Measurements from ENCODE around the gene ACAP2.
"Not testable (repeated sequence)": the region's sequence is repeated elsewhere in the genome, so short reads cannot be mapped to it uniquely, and the experiment has no call there.

ACAP2 gene

DNA sequence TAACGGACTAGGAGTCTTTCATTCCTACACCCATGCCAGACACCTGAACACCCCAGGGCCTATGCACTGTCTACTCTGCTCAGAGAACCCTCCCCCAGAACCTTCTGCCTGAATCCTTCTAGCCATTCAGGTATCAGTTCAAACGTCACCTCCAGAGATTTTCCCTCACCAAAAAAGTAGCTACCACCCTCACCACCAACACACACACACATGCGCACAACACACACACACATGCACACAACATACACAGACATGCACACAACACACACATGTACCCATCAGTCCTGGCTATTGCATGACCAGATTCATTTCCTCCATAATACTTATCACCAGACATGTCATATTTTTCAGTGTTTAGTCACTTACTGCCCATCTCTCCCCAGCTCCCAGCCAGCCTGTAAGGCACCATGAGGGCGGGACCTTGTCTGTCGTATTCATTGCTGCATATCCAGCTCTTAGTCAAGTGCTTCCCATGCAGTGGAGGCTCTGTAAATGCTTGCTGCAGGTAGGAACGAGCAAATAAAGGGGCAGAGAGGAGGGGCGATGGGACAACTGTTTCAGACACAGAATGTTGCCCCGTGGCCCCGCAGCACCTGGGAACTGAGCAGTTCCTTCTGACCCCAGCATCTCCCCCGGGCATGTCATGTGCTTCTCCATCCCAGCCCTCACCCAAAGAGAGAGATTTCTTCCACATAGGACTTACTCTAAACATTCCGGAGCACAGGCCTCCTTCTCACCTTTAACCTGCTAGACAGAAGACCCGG is 201.0 kb downstream of the ACAP2 start:
- DNase-seq (ENCODE audit: low read depth): no peak

DNA sequence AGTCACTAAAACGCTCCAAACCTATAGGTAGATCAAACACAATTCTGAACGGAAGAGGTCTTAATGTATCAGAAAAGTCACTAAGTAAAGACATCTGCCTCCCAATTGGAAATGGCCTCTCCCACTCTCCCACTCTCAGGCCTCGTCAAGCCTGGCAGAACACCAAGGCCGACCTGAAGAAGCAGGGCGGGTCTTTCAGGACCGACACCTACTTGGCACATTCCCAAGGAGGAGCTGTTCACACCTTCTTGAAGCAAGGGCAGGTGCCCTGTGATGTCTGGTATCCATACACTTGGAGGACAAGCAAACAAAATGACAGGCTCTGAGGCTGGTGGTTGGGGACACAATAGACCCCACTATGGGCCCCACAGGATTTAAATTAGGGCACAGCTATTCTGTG is 201.9 kb downstream of the ACAP2 start:
- no peak for DNase-seq (ENCODE audit: low read depth)

DNA sequence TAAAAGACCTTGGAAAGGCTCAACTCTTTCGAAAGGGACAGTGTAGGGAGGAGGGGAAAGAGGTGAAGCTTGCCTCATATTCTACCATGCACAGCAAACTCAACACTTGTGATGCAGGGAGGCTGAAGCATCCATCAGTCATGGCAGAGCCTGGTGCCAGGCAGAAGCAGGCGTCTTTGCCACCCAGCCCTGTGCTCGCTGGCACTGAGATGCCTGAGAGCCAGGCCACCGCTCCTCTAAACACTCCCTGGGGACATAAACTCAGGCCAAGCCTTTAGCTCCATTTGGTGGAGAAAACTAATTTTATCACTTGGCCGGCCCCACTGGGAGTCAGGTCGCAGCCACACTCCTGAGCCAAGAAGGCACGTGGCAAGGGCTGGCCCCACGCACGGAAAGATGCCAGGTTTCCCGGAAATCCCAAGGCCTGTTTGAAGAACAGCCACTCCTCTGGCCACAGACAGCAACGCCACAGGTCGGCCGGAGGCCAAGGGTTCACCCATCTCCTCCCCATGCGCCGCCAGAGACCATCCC is 202.6 kb downstream of the ACAP2 start:
- DNase-seq (ENCODE audit: low read depth): no peak

DNA sequence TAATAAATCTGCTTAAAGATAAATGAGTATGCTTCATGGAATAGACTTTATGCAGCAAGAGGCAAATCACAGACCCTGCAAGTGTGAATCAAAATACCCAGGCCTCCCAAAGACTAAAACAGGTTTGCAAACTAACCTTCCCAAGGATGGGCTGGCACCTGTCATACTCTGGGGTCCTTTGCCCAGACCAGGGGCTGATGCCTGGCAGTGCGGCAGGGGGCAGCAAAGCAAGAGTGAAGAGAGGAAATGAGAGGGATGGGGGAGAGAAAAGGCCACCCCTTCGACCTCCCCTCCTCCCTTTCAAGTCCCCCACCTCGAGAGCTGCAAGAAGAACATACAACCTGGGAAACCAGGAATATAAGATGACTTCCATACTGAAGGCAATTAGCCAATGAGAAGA is 203.7 kb downstream of the ACAP2 start:
- DNase-seq (ENCODE audit: low read depth): no peak

DNA sequence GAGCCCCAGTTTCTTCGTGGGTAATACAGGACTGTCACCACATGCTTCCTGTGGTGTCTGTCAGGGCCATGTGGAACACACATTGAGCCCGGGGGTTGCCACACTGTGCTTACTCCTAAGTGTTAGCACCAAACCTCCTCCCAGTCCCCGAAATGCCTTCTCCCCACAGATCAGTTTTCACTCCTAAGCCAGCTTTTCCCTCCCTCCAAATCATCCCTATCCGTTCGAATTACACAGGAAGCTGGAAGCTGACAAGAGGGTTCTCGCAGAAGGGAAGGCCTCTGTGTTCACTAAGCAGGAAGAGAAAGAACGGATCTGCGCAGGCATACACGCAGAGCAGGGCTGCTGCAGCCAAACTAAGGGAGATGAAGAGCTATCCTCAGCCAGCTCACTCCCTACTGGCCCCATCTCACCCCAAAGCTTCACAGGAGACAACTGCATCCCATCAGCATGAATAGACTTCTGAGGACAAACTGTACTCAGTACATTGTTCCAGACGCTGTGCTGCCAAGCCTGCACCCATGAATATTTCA is 204.2 kb downstream of the ACAP2 start:
- no peak for DNase-seq (ENCODE audit: low read depth)

DNA sequence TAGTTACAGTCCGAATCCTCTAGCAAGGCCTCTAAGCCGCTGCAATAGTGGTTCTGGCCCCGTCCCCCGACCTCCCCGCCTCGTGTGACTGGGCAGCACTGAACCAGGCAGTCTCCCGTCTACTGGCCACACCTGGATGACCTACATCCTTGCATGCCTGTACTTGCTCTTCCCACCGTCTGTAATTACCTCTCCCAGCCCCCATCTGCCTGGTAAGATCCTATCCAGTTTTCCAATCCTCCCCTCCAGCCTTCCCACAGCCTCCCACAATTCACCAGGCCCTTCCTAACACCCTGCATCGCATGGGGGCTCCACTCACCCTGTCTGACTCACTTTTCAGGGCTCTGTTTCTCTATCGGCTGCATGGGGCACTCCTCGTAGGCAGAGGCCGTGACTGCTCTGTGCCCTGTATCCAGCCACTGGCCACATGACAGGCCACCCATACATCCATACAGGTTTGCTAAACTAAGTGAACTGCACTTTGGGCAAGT is 204.7 kb downstream of the ACAP2 start:
- no peak for DNase-seq (ENCODE audit: low read depth)

DNA sequence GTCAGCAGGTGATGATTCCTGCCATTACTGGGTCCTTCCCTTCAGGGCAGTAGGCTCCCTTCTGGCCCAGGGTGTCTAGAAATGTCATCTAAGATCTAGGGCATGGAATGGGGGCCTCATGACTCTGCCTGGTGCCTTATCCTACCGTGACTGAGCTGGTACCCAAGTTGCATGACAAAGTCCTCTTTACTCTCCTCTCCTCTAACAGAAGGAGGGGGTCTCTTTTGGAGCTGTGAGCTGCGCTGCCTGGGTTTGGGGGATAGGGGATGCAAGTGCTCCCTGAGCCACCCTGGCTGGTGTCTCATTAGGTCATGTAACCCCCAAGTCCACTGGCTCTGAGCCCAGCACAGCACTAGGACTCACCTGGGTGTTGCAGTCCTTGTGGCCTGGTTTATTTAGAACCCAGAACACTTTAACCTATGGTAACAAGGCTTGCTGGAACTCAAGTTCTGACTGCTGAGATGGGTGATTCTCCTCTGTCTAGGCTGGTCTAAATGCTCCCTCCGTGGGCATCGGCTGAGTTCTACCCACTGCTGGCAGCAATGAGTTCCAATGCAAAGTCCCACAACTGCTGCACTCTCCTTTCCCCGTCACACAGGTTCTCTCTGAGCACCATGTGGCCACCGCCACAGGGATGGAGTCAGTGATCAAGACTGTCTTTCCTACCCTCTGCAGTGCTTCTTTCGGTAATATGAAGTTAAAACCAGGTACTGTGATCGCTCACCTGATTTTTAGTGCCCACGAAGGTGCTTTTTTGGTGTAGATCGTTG is 205.8 kb downstream of the ACAP2 start:
- DNase-seq (ENCODE audit: low read depth): no peak

DNA sequence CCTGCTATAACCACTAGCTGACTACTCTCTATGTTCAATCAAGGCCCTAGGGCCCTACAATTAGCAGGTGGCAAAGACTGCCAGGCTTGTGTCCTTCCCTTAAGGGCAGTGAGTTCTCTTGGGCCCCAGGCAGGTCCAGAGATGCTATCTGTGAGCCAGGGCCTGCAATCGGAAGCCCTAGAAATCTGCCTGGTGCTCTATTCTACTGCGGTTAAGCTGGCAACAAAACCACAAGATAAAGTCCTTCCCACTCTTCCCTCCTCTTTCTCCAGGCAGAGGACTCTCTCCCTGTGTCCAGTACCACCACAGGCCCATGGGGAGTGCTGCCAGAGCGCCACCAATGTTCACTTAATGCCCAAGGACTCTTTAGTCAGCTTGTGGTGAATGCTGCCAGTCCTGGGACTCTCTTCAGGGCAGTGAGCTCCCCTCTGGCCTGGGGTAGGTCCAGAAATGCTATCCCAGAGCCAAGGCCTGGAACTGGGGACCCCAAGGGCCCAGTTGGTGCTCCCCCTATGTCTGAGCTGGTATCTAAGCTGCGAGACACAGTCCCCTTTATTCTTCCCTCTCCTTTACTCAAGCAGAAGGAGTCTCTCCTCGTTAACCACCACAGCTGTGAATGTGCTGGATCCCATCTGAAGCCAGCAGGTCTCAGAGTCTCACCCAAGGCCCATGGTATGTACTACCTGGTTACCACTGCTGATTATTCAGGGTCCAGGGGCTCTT is 206.6 kb downstream of the ACAP2 start:
- DNase-seq (ENCODE audit: low read depth): no peak

DNA sequence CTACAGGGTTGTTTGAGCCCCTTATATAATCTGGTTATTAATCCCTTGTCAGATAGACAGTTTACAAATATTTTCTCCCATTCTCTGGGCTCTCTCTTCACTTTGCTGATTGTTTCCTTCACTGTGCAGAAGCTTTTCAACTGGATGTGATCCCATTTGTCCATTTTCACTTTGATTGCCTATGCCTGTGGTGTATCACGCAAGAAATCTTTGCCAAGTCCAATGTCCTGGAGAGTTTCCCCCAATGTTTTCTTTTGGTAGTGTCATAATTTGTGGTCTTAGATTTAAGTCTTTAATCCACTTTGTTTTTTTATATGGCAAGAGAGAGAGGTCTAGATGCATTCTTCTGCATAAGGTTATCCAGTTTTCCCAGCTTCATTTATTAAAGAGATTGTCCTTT is 212.6 kb downstream of the ACAP2 start:
- DNase-seq (ENCODE audit: low read depth): no peak

DNA sequence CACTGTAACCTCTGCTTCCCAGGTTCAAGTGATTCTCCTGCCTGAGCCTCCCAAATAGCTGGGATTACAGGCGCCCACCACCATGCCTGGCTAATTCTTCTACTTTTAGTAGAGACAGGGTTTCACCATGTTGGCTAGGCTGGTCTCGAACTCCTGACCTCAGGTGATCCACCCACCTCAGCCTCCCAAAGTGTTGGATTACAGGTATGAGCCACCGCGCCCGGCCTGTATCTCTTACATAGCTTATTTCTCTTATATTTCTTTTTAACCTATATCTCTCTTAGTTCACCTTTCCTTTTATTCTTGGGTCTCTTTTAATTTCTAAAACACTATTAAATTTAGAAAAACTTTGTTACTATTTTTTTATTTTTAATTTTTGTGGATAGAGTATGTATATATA is 213.9 kb downstream of the ACAP2 start:
- DNase-seq (ENCODE audit: low read depth): not testable (repeated sequence)

DNA sequence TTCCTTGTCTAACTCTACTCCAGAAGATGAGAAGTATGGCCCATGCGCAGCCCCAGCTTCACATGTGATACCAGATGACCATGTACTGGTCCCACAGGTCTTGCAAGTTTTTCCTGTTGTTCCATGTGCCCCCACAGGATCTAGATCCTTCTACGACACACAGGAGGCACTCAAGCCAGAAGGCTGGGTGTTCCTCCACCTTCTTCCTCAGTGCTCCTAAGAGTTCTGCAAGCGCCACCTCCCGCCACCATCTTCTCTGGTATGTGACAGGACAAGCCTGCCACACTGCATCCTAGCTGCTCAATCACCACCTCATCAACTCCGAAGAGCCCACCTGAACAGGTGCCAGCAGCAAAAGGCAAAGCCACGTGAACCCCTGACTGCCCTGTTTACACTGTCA is 214.9 kb downstream of the ACAP2 start:
- DNase-seq (ENCODE audit: low read depth): no peak

DNA sequence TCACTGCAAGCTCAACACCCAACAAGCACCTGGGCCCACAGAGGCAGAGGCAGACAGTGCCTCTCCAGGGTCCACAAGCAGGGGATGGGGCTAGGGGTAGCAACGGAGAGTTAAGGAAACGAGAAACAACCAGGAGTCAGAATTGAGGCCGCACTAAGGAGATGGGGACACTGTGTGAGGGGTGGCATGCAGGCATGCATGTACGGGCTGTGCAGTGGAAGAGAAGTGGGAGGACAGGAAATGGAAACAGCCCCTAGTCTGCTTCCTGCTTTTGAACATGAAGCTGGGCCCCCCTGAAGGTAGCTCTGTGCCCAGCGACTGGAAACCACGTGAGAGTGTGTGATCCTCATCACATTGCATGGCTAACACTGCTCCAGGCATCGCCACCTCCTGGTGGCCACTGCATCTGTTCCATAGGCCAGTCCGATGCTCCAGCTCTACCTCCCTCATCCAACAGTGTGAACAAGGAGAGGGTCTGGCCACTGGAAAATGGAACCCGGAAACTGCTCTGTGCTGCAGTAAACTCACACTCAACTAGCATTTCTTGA is 215.8 kb downstream of the ACAP2 start:
- DNase-seq (ENCODE audit: low read depth): no peak

DNA sequence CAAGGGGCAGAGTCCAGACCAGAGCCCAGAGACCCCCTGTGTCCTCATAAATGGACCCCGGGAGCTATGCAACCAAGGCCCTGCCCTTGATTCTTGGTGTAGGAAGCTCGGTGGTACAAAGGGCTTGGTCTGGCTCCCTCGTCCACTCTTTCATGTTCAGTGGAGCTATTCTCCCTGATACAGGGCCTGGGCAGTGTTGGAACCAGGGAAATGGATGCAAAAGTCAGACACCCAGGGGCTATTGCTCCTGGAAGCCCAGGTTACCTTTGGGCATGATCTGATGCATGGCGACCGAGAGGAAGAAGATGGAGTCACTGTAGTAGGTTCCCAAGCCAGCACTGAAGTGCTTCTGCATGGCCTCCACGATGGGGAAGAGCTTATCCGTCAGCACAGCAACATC is 216.4 kb downstream of the ACAP2 start:
- DNase-seq (ENCODE audit: low read depth): no peak

DNA sequence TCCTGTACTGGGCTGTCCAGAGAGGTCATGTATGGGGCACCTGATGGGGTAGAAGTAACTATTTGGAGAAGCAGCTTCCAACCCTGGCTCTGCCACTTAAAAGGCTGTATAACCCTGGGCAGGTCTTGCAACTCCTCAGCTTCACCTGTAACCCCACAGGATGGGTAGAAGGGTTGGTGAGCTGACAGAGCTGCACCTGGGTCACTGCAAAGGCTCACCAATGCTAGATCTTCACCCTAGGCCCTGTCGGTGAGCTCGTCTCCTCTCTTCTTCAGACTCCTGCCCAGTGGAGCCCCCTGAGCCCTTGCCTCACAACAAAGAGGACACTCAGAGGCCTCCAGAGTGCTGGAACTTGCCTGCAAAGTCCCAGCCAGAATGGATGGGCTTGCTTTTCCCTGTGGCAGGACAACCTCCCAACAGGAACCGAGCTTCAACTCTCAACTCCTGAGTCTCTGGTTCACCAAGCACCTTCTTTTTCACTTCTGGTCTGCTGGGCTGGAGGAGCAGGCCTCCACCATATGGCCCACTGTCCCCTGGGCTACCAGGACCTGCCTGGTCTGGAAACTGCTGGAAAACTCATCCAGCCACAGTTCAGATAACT is 217.7 kb downstream of the ACAP2 start:
- DNase-seq (ENCODE audit: low read depth): no peak

Measured in HS-5 (cell line).